A673 (cell line): ENCODE data around the gene FAM210A. TPM values are rescaled to one million over a fixed set of nuclear protein-coding genes. Genes with fewer than 3 reads are reported as not detected.

Experiments
- BruUV-seq: library from RNA; stranded (reverse); fragments of 400-500 nt; replicated peaks from 2 replicates; lab custom pipeline; 2021; lab: Mats Ljungman, UMichigan
- CTCF ChIA-PET: fragments of 300-600 bp; sonication (Branson Sonifier 250); formaldehyde crosslinking; loops from one replicate; lab custom pipeline; 2022; ENCODE audit warnings: antibody characterized with exemption; lab: Charles Lee
- POLR2A ChIA-PET: fragments of 300-600 bp; sonication (Branson Sonifier 250); formaldehyde crosslinking; loops from one replicate; lab custom pipeline; 2022; ENCODE audit warnings: antibody characterized with exemption; ENCODE audit not compliant: low non-redundant PET; lab: Charles Lee
- DNase-seq: peaks from one replicate; pipeline ENCODE4 v3.0.0-alpha.2; 2015; ENCODE audit warnings: low spot score
- H3K27ac ChIP-seq: fragments of 200-600 bp; sonication (generic); 2 replicates; pipeline ENCODE4 v1.5.1; 2016; ENCODE audit warnings: mixed run types, low read depth, mild to moderate bottlenecking, mixed read lengths, antibody characterized with exemption, low read length; ENCODE audit not compliant: poor library complexity, severe bottlenecking
- H3K27me3 ChIP-seq: fragments of 200-600 bp; sonication (generic); replicated peaks from 2 replicates; pipeline ENCODE4 v1.6.1; 2017; ENCODE audit warnings: mixed run types, low read depth, mild to moderate bottlenecking, mixed read lengths, antibody characterized with exemption, low read length; ENCODE audit not compliant: insufficient read depth, poor library complexity
- H3K36me3 ChIP-seq: fragments of 200-600 bp; sonication (generic); 2 replicates; pipeline ENCODE4 v1.6.1; 2016; ENCODE audit warnings: mixed run types, mild to moderate bottlenecking, mixed read lengths, antibody characterized with exemption, low read length; ENCODE audit not compliant: insufficient read depth, poor library complexity, severe bottlenecking
- H3K4me1 ChIP-seq: fragments of 200-600 bp; sonication (generic); 2 replicates; pipeline ENCODE4 v1.6.1; 2017; ENCODE audit warnings: mixed run types, mild to moderate bottlenecking, mixed read lengths, antibody characterized with exemption, low read length; ENCODE audit not compliant: insufficient read depth, poor library complexity, severe bottlenecking
- H3K4me3 ChIP-seq: fragments of 200-600 bp; sonication (generic); 2 replicates; pipeline ENCODE4 v1.5.1; 2016; ENCODE audit warnings: low read depth, mixed run types, mild to moderate bottlenecking, mixed read lengths, low read length; ENCODE audit not compliant: poor library complexity, severe bottlenecking
- H3K9me3 ChIP-seq: fragments of 200-600 bp; sonication (generic); 2 replicates; pipeline ENCODE4 v1.6.1; 2016; ENCODE audit warnings: mixed run types, low read depth, mild to moderate bottlenecking, mixed read lengths, antibody characterized with exemption, low read length; ENCODE audit not compliant: poor library complexity, severe bottlenecking
- CTCF ChIP-seq: fragments of 300-800, 200-600 bp; sonication (generic); conservative IDR thresholded peaks from 2 replicates; pipeline ENCODE4 v1.5.1; 2017; ENCODE audit warnings: low read depth, mild to moderate bottlenecking, antibody characterized with exemption, low read length, moderate library complexity, mixed read lengths
- EZH2 ChIP-seq: fragments of 200-600 bp; sonication (generic); IDR thresholded peaks from 2 replicates; pipeline ENCODE4 v1.6.1; 2017; ENCODE audit warnings: borderline replicate concordance, low read depth, mild to moderate bottlenecking, mixed read lengths, antibody characterized with exemption, low read length; ENCODE audit not compliant: poor library complexity, severe bottlenecking
- intact Hi-C: fragments of 100-400 bp; cut with micrococcal nuclease; formaldehyde crosslinking; loops from one replicate; pipeline ENCODE4 v1.10.0; 2022; ENCODE audit not compliant: unreplicated experiment
- total RNA-seq: library from RNA; stranded (reverse); gene quantifications from 2 replicates; pipeline ENCODE4 v1.2.3, GENCODE V29; 2021

The FAM210A gene
- total RNA-seq, 1 experiment from 2014 or later, result 18.6 TPM

GRCh38 chr18:13641551-13642439 is 84.6 kb downstream of the FAM210A start:
- ChIA-PET POLR2A (no interaction called here), CTCF (no interaction called here)
- H3K36me3 ChIP-seq, result no peaks in the 10 kb centered on the region
- H3K9me3 ChIP-seq, result no peaks in the 10 kb centered on the region
- H3K4me3 ChIP-seq, result no peak overlapping the region
- H3K27ac ChIP-seq, result no peak overlapping the region
- H3K27me3 ChIP-seq, result no peaks in the 10 kb centered on the region
- no peaks in the 10 kb centered on the region for H3K4me1 ChIP-seq
- TF ChIP-seq CTCF, result no peak
- TF ChIP-seq EZH2, result no peak
- intact Hi-C loops, result no loop called here
- no peak for DNase-seq
- no TSS peak for BruUV-seq

- intact Hi-C loops, result no loop called here
- POLR2A ChIA-PET, result no interaction called here
- Histone ChIP-seq H3K4me1 (no peaks in the 10 kb centered on the region), H3K36me3 (no peaks in the 10 kb centered on the region), H3K9me3 (no peaks in the 10 kb centered on the region), H3K27ac (no peak overlapping the region), H3K4me3 (no peak overlapping the region), H3K27me3 (no peaks in the 10 kb centered on the region)
- no peak for DNase-seq
- BruUV-seq, result no TSS peak
- CTCF ChIA-PET, result no interaction called here
- TF ChIP-seq CTCF (no peak), EZH2 (no peak)
Measured at GRCh38 chr18:13640266-13640860, 86.0 kb downstream of the FAM210A start.

GRCh38 chr18:13638719-13639595 is 87.4 kb downstream of the FAM210A start:
- POLR2A ChIA-PET, result no interaction called here
- no peak for DNase-seq
- Histone ChIP-seq H3K27me3 (no peaks in the 10 kb centered on the region), H3K4me1 (no peaks in the 10 kb centered on the region), H3K4me3 (no peak overlapping the region), H3K9me3 (no peaks in the 10 kb centered on the region), H3K27ac (no peak overlapping the region), H3K36me3 (no peaks in the 10 kb centered on the region)
- no TSS peak for BruUV-seq
- intact Hi-C loops, result loop anchor here (10.0 kb wide), 1 partner anchor 634 kb away; no protein-coding TSS in a partner anchor
- CTCF ChIA-PET, result no interaction called here
- no peak for TF ChIP-seq CTCF
- TF ChIP-seq EZH2, result no peak
